ENCODE measurements around the gene NR1H2.
A peak's percentile ranks its signal among the peaks of the same experiment; 100 is the strongest.
"Not testable (repeated sequence)": the region's sequence is repeated elsewhere in the genome, so short reads cannot be mapped to it uniquely, and the experiment has no call there.

Gene NR1H2

GRCh38 chr19:50379602-50380001 lies 3.3 kb downstream of the NR1H2 start:
- no peak for DNase-seq

DNA sequence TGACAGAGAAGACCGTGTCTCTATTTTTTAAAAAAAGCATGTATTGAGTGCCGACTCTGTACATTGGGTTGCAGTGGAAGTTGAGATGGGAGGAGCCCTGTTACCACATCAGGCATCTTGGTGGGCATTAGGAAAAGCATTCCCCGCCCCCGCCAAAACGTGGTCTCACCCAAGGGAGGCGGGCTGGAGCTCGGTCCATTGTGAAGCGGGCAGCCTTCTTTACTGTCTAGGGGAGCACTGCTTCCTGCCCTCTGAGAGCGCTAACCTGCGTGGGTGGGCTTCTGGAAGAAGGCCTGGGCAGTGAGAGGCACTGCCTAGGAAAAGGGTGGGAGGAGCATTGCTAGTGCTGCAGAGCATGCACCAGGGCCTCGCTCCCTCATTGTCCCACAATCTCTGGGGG lies 3.9 kb downstream of the NR1H2 start:
- no peak for DNase-seq

DNA sequence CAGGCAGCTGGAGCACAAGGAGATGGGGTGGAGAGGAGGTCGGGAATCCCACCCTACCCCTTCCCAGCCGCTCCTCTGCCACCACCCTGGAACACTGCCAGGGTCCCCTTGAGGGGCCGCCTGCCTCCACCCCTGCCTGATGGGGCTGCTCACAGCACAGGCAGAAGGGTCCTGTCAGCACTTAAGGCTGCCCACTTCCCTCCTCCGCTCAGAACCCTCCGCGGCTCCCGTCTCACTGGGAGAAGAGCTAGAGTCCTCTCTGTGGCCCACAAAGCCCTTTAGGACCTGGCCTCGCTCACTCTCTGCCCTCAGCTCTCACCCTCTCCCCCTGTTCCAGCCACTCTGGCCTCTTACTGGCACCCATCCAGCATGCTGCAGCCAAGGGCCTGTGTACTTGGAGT lies 4.5 kb downstream of the NR1H2 start:
- no peak for DNase-seq

DNA sequence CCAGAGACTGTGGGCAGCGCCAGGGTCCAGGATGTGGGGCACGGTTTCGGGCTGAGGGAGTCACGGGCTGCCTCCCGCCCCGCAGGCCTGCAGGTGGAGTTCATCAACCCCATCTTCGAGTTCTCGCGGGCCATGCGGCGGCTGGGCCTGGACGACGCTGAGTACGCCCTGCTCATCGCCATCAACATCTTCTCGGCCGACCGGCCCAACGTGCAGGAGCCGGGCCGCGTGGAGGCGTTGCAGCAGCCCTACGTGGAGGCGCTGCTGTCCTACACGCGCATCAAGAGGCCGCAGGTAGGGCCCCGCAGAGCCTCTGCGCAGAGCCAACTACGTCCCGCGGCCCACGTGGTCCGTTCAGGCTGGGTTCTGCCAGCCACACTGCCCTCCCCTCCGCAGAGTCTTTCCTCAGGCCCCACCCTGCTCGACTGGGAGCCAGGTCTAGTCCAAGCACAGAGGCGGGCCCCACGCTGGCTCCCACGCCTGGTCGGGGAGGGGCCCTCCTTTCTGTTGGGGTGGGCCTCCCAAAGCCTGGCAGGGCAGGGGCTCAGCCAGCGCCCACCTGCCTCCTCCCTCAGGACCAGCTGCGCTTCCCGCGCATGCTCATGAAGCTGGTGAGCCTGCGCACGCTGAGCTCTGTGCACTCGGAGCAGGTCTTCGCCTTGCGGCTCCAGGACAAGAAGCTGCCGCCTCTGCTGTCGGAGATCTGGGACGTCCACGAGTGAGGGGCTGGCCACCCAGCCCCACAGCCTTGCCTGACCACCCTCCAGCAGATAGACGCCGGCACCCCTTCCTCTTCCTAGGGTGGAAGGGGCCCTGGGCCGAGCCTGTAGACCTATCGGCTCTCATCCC lies 5.8 kb downstream of the NR1H2 start:
- DNase-seq, result no peak

- no peak for DNase-seq
Observed at GRCh38 chr19:50383001-50383851, 7.0 kb downstream of the NR1H2 start.

GRCh38 chr19:50383852-50384684 lies 7.8 kb downstream of the NR1H2 start, which contains the start of gene POLD1:
TSS of gene POLD1 (plus strand) at chr19:50384347. CDS start at chr19:50398852, 14,505 bp downstream.
- DNase-seq, result peak; percentile 97

DNA sequence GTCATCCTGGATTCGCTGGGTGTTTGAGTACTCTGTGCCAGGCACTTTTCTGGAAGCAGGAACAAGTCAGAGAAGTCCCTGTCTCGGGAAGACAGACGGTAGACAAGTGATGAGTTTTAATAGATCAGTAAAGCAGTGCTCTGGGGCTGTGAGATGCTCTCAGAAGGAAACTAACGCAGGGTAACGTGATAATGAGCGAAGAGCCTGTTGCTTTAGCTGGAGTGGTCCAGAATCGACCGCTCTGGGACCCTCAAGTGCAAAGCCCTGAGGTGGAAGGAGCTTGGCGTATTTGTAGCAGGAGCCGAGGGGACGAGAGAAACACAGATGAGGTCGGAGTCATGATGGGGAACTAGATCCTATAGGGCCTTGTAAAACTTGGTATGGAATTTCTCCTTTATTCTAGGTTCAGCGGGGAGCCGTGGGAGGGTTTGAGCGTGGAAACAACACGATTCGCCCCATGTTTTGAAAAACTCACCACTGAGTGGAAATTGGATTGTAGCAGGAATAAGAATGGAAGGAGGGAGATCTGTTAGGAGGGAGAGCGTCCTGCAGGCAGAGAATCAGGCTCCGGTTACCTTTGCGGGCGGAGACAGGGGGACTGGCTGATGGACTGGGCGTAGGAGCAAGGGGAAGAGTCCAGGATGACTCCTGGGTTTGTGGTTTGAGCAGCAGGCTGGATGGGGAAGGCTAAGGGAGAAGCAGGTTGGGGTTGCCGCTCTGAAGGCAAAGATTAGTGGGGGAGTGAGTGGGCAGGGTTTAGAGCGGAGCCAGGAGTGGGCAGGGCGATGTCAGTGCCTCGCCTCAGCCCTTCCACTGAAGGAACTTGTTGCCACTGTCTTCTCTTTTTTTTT lies 8.7 kb downstream of the NR1H2 start:
- no peak for DNase-seq

GRCh38 chr19:50387176-50387867 lies 11.1 kb downstream of the NR1H2 start:
- DNase-seq, result no peak

DNA sequence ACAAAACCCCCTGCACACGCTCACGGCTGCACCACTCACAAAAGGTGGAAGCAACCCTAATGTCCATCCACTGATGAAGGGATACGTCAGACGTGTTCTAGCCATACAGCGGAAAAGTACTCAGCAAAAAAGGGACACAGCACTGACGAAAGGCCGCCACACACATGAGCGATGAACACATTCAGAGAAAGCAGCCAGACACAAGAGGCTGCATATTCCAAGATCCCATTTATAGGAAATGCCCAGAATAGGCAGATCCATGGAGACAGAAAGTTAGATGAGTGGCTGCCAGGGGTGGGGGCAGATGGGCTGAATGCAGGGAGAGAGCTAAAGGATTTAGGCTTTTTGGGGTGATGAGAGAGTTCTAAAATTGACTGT lies 11.6 kb downstream of the NR1H2 start:
- no peak for DNase-seq

DNA sequence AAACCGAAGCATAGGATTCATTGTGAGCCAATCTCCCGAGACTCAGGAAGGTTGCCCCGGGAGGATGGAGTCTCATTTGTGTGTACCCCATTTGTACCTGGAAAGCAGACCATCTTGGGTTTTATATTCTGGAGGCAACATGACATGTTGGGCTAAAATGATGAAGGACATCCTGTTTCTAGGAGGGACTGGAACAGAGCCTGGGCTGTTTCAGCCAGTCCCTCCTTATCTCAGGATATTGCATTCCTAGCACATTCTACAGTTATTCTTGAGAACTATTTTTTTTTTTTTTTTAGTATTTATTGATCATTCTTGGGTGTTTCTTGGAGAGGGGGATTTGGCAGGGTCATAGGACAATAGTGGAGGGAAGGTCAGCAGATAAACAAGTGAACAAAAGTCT lies 14.0 kb downstream of the NR1H2 start:
- not testable (repeated sequence) for DNase-seq

DNA sequence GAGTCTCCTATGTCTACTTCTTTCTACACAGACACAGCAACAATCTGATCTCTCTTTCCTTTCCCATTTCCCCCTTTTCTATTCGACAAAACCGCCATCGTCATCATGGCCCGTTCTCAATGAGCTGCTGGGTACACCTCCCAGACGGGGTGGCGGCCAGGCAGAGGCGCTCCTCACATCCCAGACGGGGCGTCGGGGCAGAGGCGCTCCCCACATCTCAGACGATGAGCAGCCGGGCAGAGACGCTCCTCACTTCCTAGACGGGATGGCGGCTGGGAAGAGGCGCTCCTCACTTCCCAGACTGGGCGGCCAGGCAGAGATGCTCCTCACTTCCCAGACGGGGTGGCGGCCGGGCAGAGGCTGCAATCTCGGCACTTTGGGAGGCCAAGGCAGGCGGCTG lies 14.7 kb downstream of the NR1H2 start:
- DNase-seq, result not testable (repeated sequence)

GRCh38 chr19:50392759-50393158 lies 16.5 kb downstream of the NR1H2 start:
- DNase-seq, result no peak

DNA sequence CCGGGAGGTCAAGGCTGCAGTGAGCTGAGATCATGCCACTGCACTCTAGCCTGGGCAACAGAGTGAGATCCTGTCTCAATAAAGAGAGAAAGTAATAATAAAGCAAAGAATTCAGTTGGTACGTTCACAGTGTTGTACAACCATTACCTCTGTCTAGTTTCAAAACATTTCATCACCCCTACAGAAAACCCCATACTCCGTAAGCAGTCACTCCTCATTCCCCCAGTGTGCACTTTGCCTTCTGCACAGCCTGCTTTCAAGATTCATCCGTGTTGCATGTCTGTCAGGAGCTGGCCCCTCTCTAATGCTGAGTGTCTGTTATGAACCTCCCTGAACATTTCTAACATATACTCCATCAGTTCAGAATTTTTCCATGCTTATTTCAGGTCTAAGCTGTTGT lies 17.3 kb downstream of the NR1H2 start:
- no peak for DNase-seq

GRCh38 chr19:50394017-50394416 lies 17.8 kb downstream of the NR1H2 start:
- DNase-seq, result no peak

DNA sequence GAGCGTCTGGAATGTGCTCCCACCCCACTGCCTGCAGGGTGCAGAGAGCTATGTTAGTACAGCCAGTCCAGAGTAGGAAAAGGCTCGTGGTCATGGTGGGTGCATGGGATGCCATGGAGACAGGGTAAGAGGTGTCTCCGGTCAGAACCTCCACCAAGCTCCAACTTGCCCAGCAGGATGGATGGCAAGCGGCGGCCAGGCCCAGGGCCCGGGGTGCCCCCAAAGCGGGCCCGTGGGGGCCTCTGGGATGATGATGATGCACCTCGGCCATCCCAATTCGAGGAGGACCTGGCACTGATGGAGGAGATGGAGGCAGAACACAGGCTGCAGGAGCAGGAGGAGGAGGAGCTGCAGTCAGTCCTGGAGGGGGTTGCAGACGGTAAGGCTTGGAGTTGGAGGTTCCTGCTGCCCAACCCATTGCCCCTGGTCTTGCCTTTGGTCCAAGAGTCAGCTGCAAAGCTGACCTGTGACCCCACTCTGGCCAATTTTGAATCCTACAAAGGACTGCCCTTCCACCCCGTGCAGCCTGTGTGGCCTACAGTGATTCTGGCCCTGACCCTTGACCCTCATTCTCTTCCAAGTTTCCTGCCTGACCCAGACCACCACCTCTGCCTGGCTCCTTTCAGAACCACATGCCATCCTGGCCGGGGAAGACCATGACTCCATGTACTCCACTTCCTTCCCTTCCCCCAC lies 22.6 kb downstream of the NR1H2 start:
- no peak for DNase-seq

GRCh38 chr19:50399368-50399745 lies 23.1 kb downstream of the NR1H2 start:
- DNase-seq, result no peak

- DNase-seq, result no peak
Observed at GRCh38 chr19:50401605-50402450, 25.6 kb downstream of the NR1H2 start.

- no peak for DNase-seq
Observed at GRCh38 chr19:50402544-50403301, 26.5 kb downstream of the NR1H2 start.
